ENCODE results near the gene RSAD1. TPM values are rescaled to one million over a fixed set of nuclear protein-coding genes. Genes with fewer than 3 reads are reported as not detected.

Gene RSAD1
- total RNA-seq, 1 donor: 23.9 TPM

GRCh38 chr17:50465171-50465570 is 13.5 kb upstream of the RSAD1 start:
- Histone ChIP-seq H2AFZ (ENCODE audit: low read length) (no peak overlapping the region), H3K4me1 (ENCODE audit: insufficient read depth, low read length) (peaks cover 3% of the 10 kb centered on the region), H3K4me2 (ENCODE audit: insufficient read depth, low read length) (no peak overlapping the region), H3K27ac (ENCODE audit: low read depth, low read length) (no peak overlapping the region), H4K20me1 (ENCODE audit: insufficient read depth, low read length) (peaks cover 11% of the 10 kb centered on the region), H3K4me3 (ENCODE audit: insufficient read depth, low read length) (no peak overlapping the region), H3K27me3 (ENCODE audit: insufficient read depth, low read length) (peaks cover 34% of the 10 kb centered on the region), H3K36me3 (ENCODE audit: insufficient read depth, low read length) (peaks cover 4% of the 10 kb centered on the region), H3K79me2 (ENCODE audit: insufficient read depth, low read length) (no peaks in the 10 kb centered on the region), H3K9me3 (ENCODE audit: low read depth, low read length) (no peaks in the 10 kb centered on the region)
- peak; percentile 10 for DNase-seq (ENCODE audit: insufficient read length, low spot score, missing footprints)
- TF ChIP-seq CTCF (IDR thresholded peaks at IDR 0.05; ENCODE audit: extremely low read depth, low read depth, low read length): no peak

GRCh38 chr17:50465635-50466034 is 13.0 kb upstream of the RSAD1 start:
- Histone ChIP-seq H3K79me2 (ENCODE audit: insufficient read depth, low read length) (no peaks in the 10 kb centered on the region), H3K27ac (ENCODE audit: low read depth, low read length) (no peak overlapping the region), H3K27me3 (ENCODE audit: insufficient read depth, low read length) (peaks cover 34% of the 10 kb centered on the region), H3K4me3 (ENCODE audit: insufficient read depth, low read length) (no peak overlapping the region), H3K4me1 (ENCODE audit: insufficient read depth, low read length) (peaks cover 3% of the 10 kb centered on the region), H3K4me2 (ENCODE audit: insufficient read depth, low read length) (no peak overlapping the region), H2AFZ (ENCODE audit: low read length) (no peak overlapping the region), H3K9me3 (ENCODE audit: low read depth, low read length) (no peaks in the 10 kb centered on the region), H3K36me3 (ENCODE audit: insufficient read depth, low read length) (peaks cover 4% of the 10 kb centered on the region), H4K20me1 (ENCODE audit: insufficient read depth, low read length) (peaks cover 12% of the 10 kb centered on the region)
- DNase-seq (ENCODE audit: insufficient read length, low spot score, missing footprints): peak; percentile 76
- no peak for TF ChIP-seq CTCF (IDR thresholded peaks at IDR 0.05; ENCODE audit: extremely low read depth, low read depth, low read length)

GRCh38 chr17:50466371-50467113 is 12.1 kb upstream of the RSAD1 start:
- no peak overlapping the region for H2AFZ ChIP-seq (ENCODE audit: low read length)
- no peak overlapping the region for H3K4me3 ChIP-seq (ENCODE audit: insufficient read depth, low read length)
- peak; percentile 90 for DNase-seq (ENCODE audit: insufficient read length, low spot score, missing footprints)
- peaks cover 4% of the 10 kb centered on the region for H3K36me3 ChIP-seq (ENCODE audit: insufficient read depth, low read length)
- no peak overlapping the region for H3K27ac ChIP-seq (ENCODE audit: low read depth, low read length)
- H3K4me1 ChIP-seq (ENCODE audit: insufficient read depth, low read length): peaks cover 3% of the 10 kb centered on the region
- peaks cover 12% of the 10 kb centered on the region for H4K20me1 ChIP-seq (ENCODE audit: insufficient read depth, low read length)
- H3K27me3 ChIP-seq (ENCODE audit: insufficient read depth, low read length): peaks cover 34% of the 10 kb centered on the region
- H3K79me2 ChIP-seq (ENCODE audit: insufficient read depth, low read length): no peaks in the 10 kb centered on the region
- no peaks in the 10 kb centered on the region for H3K9me3 ChIP-seq (ENCODE audit: low read depth, low read length)
- no peak overlapping the region for H3K4me2 ChIP-seq (ENCODE audit: insufficient read depth, low read length)
- no peak for TF ChIP-seq CTCF (IDR thresholded peaks at IDR 0.05; ENCODE audit: extremely low read depth, low read depth, low read length)

- Histone ChIP-seq H2AFZ (ENCODE audit: low read length) (no peak overlapping the region), H3K79me2 (ENCODE audit: insufficient read depth, low read length) (no peaks in the 10 kb centered on the region), H3K27ac (ENCODE audit: low read depth, low read length) (no peak overlapping the region), H3K36me3 (ENCODE audit: insufficient read depth, low read length) (peaks cover 7% of the 10 kb centered on the region), H3K27me3 (ENCODE audit: insufficient read depth, low read length) (peaks cover 34% of the 10 kb centered on the region), H3K4me3 (ENCODE audit: insufficient read depth, low read length) (no peak overlapping the region), H3K4me1 (ENCODE audit: insufficient read depth, low read length) (peaks cover 3% of the 10 kb centered on the region), H3K9me3 (ENCODE audit: low read depth, low read length) (no peaks in the 10 kb centered on the region), H3K4me2 (ENCODE audit: insufficient read depth, low read length) (no peak overlapping the region), H4K20me1 (ENCODE audit: insufficient read depth, low read length) (peaks cover 12% of the 10 kb centered on the region)
- no peak for TF ChIP-seq CTCF (IDR thresholded peaks at IDR 0.05; ENCODE audit: extremely low read depth, low read depth, low read length)
- DNase-seq (ENCODE audit: insufficient read length, low spot score, missing footprints): peak; percentile 87
These were observed 11.4 kb upstream of the RSAD1 start for GRCh38 chr17:50467114-50467854.

All from osteoblast (primary cell).